Esophagus muscularis mucosa (tissue), 3 donors: ENCODE results near the gene SELENOK.

ENCODE experiments used
- CTCF ChIP-seq, 3 experiments: fragments of 200-600 bp in 2 of 3; fragments of 450-650 bp in 1 of 3; sonication (generic) in 2 of 3; IDR thresholded peaks; one replicate each; pipeline ENCODE4 v1.5.1; 2017 to 2019; ENCODE audit warnings: antibody characterized with exemption in 3 of 3, mild to moderate bottlenecking in 2 of 3, moderate library complexity in 1 of 3
- EP300 ChIP-seq: sonication (generic); formaldehyde crosslinking; IDR thresholded peaks from one replicate; pipeline ENCODE4 v1.6.1; 2017; ENCODE audit warnings: antibody characterized with exemption

- TF ChIP-seq CTCF (IDR thresholded peaks at IDR 0.05): no peak
- TF ChIP-seq EP300: no peak
Measured at GRCh38 chr3:53843195-53844177, 48.2 kb downstream of the SELENOK start.
